DND-41 (cell line): ENCODE measurements around the gene UFD1.

ENCODE experiments used
- CTCF ChIP-seq: IDR thresholded peaks from 2 replicates; pipeline ENCODE4 v1.5.1; 2012; ENCODE audit warnings: borderline replicate concordance, low read length, moderate library complexity, mild to moderate bottlenecking; ENCODE audit not compliant: poor library complexity, severe bottlenecking; ENCODE audit errors: extremely low read depth
- EZH2 ChIP-seq: IDR thresholded peaks from 3 replicates; pipeline ENCODE4 v1.6.1; 2012; ENCODE audit warnings: borderline replicate concordance, low read depth, mild to moderate bottlenecking, moderate library complexity, low read length, inconsistent platforms; ENCODE audit not compliant: severe bottlenecking

GRCh38 chr22:19438298-19438697 is 40.7 kb downstream of the UFD1 start:
- no peak for TF ChIP-seq CTCF
- TF ChIP-seq EZH2: no peak
